Astrocyte (in vitro differentiated cells and primary cell): ENCODE data around the gene WDR64.

Source experiments
- CTCF ChIP-seq: IDR thresholded peaks from 2 replicates; pipeline ENCODE4 v1.5.1; 2011; ENCODE audit warnings: low read depth, mild to moderate bottlenecking, inconsistent platforms, low read length, moderate library complexity; ENCODE audit not compliant: insufficient read depth
- EZH2 ChIP-seq: IDR thresholded peaks from 2 replicates; pipeline ENCODE4 v1.6.1; 2012; ENCODE audit warnings: mild to moderate bottlenecking, low read length, inconsistent platforms; ENCODE audit not compliant: insufficient read depth

- TF ChIP-seq CTCF (no peak), EZH2 (no peak)
Measured at GRCh38 chr1:241779897-241780296, 127.8 kb downstream of the WDR64 start.
